Keratinocyte (primary cell): ENCODE results near the gene UBE2F.

Experiments
- EZH2 ChIP-seq: IDR thresholded peaks from one replicate; pipeline ENCODE4 v1.6.1; 2012; ENCODE audit warnings: inconsistent platforms, mild to moderate bottlenecking, low read length, moderate library complexity
- TF ChIP-seq, protein P1 (sequence below), 3 experiments: IDR thresholded peaks in 1 of 3; conservative IDR thresholded peaks in 1 of 3; optimal IDR thresholded peaks in 1 of 3; 2 replicates in 2 of 3; 3 replicates in 1 of 3; pipeline versions ENCODE3 to v1.5.1; 2011; ENCODE audit warnings: low read length in 3 of 3, mild to moderate bottlenecking in 3 of 3, moderate library complexity in 2 of 3, control low read depth in 1 of 3, inconsistent platforms in 1 of 3; ENCODE audit not compliant: insufficient read depth in 2 of 3; ENCODE audit errors: extremely low read depth in 1 of 3

DNA sequence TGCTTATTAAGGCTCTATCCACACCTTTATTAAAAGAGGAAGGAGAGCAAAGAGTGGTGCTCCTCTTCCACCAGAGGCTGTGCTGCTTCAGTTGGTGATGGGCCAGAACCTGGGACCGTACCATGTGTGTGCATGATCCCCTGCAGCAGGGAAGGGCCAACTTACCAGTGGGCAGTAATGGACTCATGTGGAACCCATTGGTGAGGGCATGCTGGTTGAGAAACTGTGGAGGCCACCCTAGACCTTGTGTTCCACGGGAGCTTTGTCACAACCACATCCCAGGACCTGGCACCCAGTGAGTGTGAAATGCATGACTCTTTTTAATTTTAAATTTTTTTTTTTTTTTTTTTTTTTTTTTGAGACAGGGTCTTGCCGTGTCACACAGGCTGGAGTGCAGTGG is 5.4 kb downstream of the UBE2F start:
- no peak for TF ChIP-seq EZH2
- TF ChIP-seq, protein P1, sequence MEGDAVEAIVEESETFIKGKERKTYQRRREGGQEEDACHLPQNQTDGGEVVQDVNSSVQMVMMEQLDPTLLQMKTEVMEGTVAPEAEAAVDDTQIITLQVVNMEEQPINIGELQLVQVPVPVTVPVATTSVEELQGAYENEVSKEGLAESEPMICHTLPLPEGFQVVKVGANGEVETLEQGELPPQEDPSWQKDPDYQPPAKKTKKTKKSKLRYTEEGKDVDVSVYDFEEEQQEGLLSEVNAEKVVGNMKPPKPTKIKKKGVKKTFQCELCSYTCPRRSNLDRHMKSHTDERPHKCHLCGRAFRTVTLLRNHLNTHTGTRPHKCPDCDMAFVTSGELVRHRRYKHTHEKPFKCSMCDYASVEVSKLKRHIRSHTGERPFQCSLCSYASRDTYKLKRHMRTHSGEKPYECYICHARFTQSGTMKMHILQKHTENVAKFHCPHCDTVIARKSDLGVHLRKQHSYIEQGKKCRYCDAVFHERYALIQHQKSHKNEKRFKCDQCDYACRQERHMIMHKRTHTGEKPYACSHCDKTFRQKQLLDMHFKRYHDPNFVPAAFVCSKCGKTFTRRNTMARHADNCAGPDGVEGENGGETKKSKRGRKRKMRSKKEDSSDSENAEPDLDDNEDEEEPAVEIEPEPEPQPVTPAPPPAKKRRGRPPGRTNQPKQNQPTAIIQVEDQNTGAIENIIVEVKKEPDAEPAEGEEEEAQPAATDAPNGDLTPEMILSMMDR (optimal IDR thresholded peaks at IDR 0.05 in 1 of 3, IDR thresholded peaks at IDR 0.05 in 1 of 3, conservative IDR thresholded peaks at IDR 0.05 in 1 of 3; ENCODE audit: extremely low read depth in 1 of 3, insufficient read depth in 2 of 3, low read length in 3 of 3), result no peak
